H1 (cell line): ENCODE measurements around the gene SCN4A. TPM values are rescaled to one million over a fixed set of nuclear protein-coding genes. Genes with fewer than 3 reads are reported as not detected.

Source experiments
- CTCF ChIA-PET: fragments of 300-600 bp; sonication (Branson Sonifier 250); formaldehyde crosslinking; loops from one replicate; lab custom pipeline; 2021; ENCODE audit not compliant: partially characterized antibody; lab: Charles Lee
- POLR2A ChIA-PET: fragments of 300-600 bp; sonication (Branson Sonifier 250); formaldehyde crosslinking; loops from one replicate; lab custom pipeline; 2021; ENCODE audit warnings: inconsistent platforms; ENCODE audit not compliant: partially characterized antibody; lab: Charles Lee
- DNase-seq, 2 experiments: peaks; one replicate each; pipeline versions ENCODE4 v3.0.0 to v3.0.0-alpha.2; 2010 to 2022; ENCODE audit warnings: low spot score in 2 of 2, low read depth in 1 of 2, mixed read lengths in 1 of 2
- FAIRE-seq: peaks from 2 replicates; lab custom pipeline; 2011; peaks lifted over from hg19 to GRCh38; lab: Jason Lieb, UNC
- H2AFZ ChIP-seq: 2 replicates; pipeline ENCODE4 v1.8.1; 2012; ENCODE audit warnings: low read length, inconsistent platforms
- H2AK5ac ChIP-seq: 2 replicates; pipeline ENCODE4 v1.6.1; 2013; ENCODE audit warnings: low read depth, low read length
- H2BK120ac ChIP-seq: replicated peaks from 2 replicates; pipeline ENCODE3; 2013; ENCODE audit warnings: low read depth, low read length, inconsistent platforms
- H2BK12ac ChIP-seq: 2 replicates; pipeline ENCODE4 v1.6.1; 2013; ENCODE audit warnings: low read depth, low read length
- H2BK15ac ChIP-seq: 2 replicates; pipeline ENCODE4 v1.6.1; 2013; ENCODE audit warnings: low read length
- H2BK20ac ChIP-seq: 2 replicates; pipeline ENCODE4 v1.6.1; 2013; ENCODE audit warnings: low read length
- H2BK5ac ChIP-seq: 2 replicates; pipeline ENCODE4 v1.6.1; 2013; ENCODE audit warnings: low read depth, low read length
- H3K14ac ChIP-seq: 2 replicates; pipeline ENCODE4 v1.6.1; 2013; ENCODE audit warnings: inconsistent platforms; ENCODE audit not compliant: insufficient read length
- H3K18ac ChIP-seq: 2 replicates; pipeline ENCODE4 v1.6.1; 2013; ENCODE audit warnings: low read length; ENCODE audit errors: extremely low read depth
- H3K23ac ChIP-seq: 2 replicates; pipeline ENCODE4 v1.6.1; 2013; ENCODE audit warnings: inconsistent platforms; ENCODE audit not compliant: insufficient read length
- H3K23me2 ChIP-seq: 2 replicates; pipeline ENCODE4 v1.6.1; 2013; ENCODE audit warnings: low read depth, low read length
- H3K27ac ChIP-seq: 2 replicates; pipeline ENCODE4 v1.6.1; 2011; ENCODE audit warnings: low read depth, low read length, inconsistent platforms
- H3K27me3 ChIP-seq, 4 experiments: replicated peaks in 1 of 4; 1 replicate in 1 of 4; 2 replicates in 3 of 4; pipeline versions ENCODE4 v1.6.1 to v1.8.1; 2011 to 2013; ENCODE audit warnings: low read length in 3 of 4, mild to moderate bottlenecking in 3 of 4, inconsistent platforms in 2 of 4, mixed read lengths in 2 of 4, moderate library complexity in 1 of 4; ENCODE audit not compliant: control insufficient read depth in 3 of 4, insufficient read depth in 3 of 4; ENCODE audit errors: extremely low read depth in 1 of 4
- H3K36me3 ChIP-seq, 4 experiments: 2 replicates each; pipeline versions ENCODE4 v1.6.1 to v1.8.1; 2011 to 2013; ENCODE audit warnings: mild to moderate bottlenecking in 4 of 4, low read length in 3 of 4, moderate library complexity in 2 of 4, control low read depth in 1 of 4, inconsistent platforms in 1 of 4; ENCODE audit not compliant: insufficient read depth in 4 of 4, control insufficient read depth in 2 of 4
- H3K4ac ChIP-seq: replicated peaks from 2 replicates; pipeline ENCODE3; 2013; ENCODE audit warnings: low read length, low read depth, mixed read lengths, inconsistent platforms; ENCODE audit not compliant: insufficient read length
- H3K4me1 ChIP-seq, 4 experiments: replicated peaks in 1 of 4; 1 replicate in 1 of 4; 2 replicates in 3 of 4; pipeline versions ENCODE4 v1.6.1 to v1.8.1; 2011 to 2013; ENCODE audit warnings: low read length in 3 of 4, inconsistent platforms in 2 of 4, mixed read lengths in 1 of 4; ENCODE audit not compliant: insufficient read depth in 4 of 4, control insufficient read depth in 3 of 4
- H3K4me2 ChIP-seq, 2 experiments: 2 replicates each; pipeline versions ENCODE4 v1.6.1 to v1.8.1; 2011 to 2013; ENCODE audit warnings: low read depth in 2 of 2, low read length in 2 of 2, control low read depth in 1 of 2, inconsistent platforms in 1 of 2, mild to moderate bottlenecking in 1 of 2; ENCODE audit not compliant: insufficient read depth in 1 of 2
- H3K4me3 ChIP-seq, 4 experiments: fragments of 200-600, 300-600 bp in 1 of 4; sonication (generic), shearing (Covaris generic), sonication (Bioruptor Twin) in 1 of 4; 2 replicates each; pipeline versions ENCODE4 v1.5.1 to v1.8.1; 2011 to 2016; ENCODE audit warnings: low read length in 4 of 4, low read depth in 3 of 4, control low read depth in 2 of 4, inconsistent platforms in 2 of 4, mild to moderate bottlenecking in 2 of 4, mixed read lengths in 1 of 4, moderate library complexity in 1 of 4; ENCODE audit not compliant: insufficient read depth in 2 of 4; ENCODE audit errors: extremely low read depth in 1 of 4
- H3K56ac ChIP-seq: replicated peaks from 2 replicates; pipeline ENCODE3; 2013; ENCODE audit warnings: low read depth, mild to moderate bottlenecking, mixed read lengths, low read length, inconsistent platforms; ENCODE audit not compliant: insufficient read length
- H3K79me1 ChIP-seq: 2 replicates; pipeline ENCODE4 v1.6.1; 2013; ENCODE audit warnings: low read depth, low read length, control low read depth
- H3K79me2 ChIP-seq, 2 experiments: 2 replicates each; pipeline versions ENCODE4 v1.6.1 to v1.8.1; 2012 to 2013; ENCODE audit warnings: low read length in 2 of 2, mild to moderate bottlenecking in 2 of 2, inconsistent platforms in 1 of 2; ENCODE audit not compliant: insufficient read depth in 2 of 2, control insufficient read depth in 1 of 2
- H3K9ac ChIP-seq, 4 experiments: replicated peaks in 1 of 4; 1 replicate in 1 of 4; 2 replicates in 3 of 4; pipeline versions ENCODE4 v1.6.1 to v1.8.1; 2011 to 2013; ENCODE audit warnings: low read depth in 3 of 4, low read length in 3 of 4, control low read depth in 2 of 4, mild to moderate bottlenecking in 2 of 4, moderate library complexity in 2 of 4, inconsistent platforms in 1 of 4; ENCODE audit errors: extremely low read depth in 1 of 4
- H3K9me3 ChIP-seq, 2 experiments: 2 replicates each; pipeline versions ENCODE4 v1.6.1 to v1.8.1; 2012 to 2013; ENCODE audit warnings: mild to moderate bottlenecking in 2 of 2, moderate library complexity in 2 of 2, control low read depth in 1 of 2, inconsistent platforms in 1 of 2, low read depth in 1 of 2, low read length in 1 of 2, mixed read lengths in 1 of 2; ENCODE audit not compliant: insufficient read depth in 2 of 2
- H4K20me1 ChIP-seq, 2 experiments: replicated peaks in 1 of 2; 2 replicates each; pipeline versions ENCODE3 to v1.8.1; 2011 to 2013; ENCODE audit warnings: inconsistent platforms in 2 of 2, low read length in 2 of 2, mild to moderate bottlenecking in 1 of 2; ENCODE audit not compliant: insufficient read depth in 2 of 2, control insufficient read depth in 1 of 2
- H4K5ac ChIP-seq: 2 replicates; pipeline ENCODE4 v1.6.1; 2013; ENCODE audit warnings: low read length, low read depth, mixed read lengths, inconsistent platforms; ENCODE audit not compliant: insufficient read length
- H4K8ac ChIP-seq: 2 replicates; pipeline ENCODE4 v1.8.0; 2013; ENCODE audit warnings: mild to moderate bottlenecking, moderate library complexity, low read length, inconsistent platforms; ENCODE audit not compliant: insufficient read depth; ENCODE audit errors: extremely low read depth
- H4K91ac ChIP-seq: replicated peaks from 2 replicates; pipeline ENCODE3; 2013; ENCODE audit warnings: low read length, mixed read lengths, inconsistent platforms; ENCODE audit not compliant: insufficient read length
- CTCF ChIP-seq, 3 experiments: IDR thresholded peaks; 1 replicate in 2 of 3; 2 replicates in 1 of 3; pipeline versions ENCODE4 v1.5.1 to v1.6.1; 2011; ENCODE audit warnings: low read length in 3 of 3, mild to moderate bottlenecking in 3 of 3, inconsistent platforms in 2 of 3, low read depth in 1 of 3, moderate library complexity in 1 of 3; ENCODE audit not compliant: insufficient read depth in 1 of 3; ENCODE audit errors: control extremely low read depth in 1 of 3
- ZNF274 ChIP-seq: IDR thresholded peaks from 2 replicates; pipeline ENCODE4 v1.7.0; 2012; ENCODE audit warnings: low read length, borderline replicate concordance; ENCODE audit errors: extremely low read depth
- WGBS, 2 experiments: shearing (Covaris generic) in 1 of 2; methylation state at CpG; one replicate each; pipeline versions ENCODE4 v1.1.6 to v1.1.7; 2013 to 2015; ENCODE audit warnings: low lambda C conversion rate in 2 of 2, mixed read lengths in 2 of 2, inconsistent platforms in 1 of 2, low coverage in 1 of 2, missing lambda C conversion rate in 1 of 2; ENCODE audit not compliant: insufficient replicate concordance in 2 of 2, insufficient coverage in 1 of 2, insufficient read length in 1 of 2; ENCODE audit errors: extremely low coverage in 1 of 2, missing lambda C conversion rate in 1 of 2; 5-methylcytosine and 5-hydroxymethylcytosine counted together
- polyA plus RNA-seq, 7 experiments: library from polyadenylated mRNA; depleted of rRNA in 3 of 7; stranded (reverse) in 5 of 7; unstranded in 2 of 7; fragments of >200 nt in 5 of 7; fragments of 200-250 nt in 2 of 7; gene quantifications; 1 replicate in 5 of 7; 2 replicates in 1 of 7; 4 replicates in 1 of 7; pipeline versions ENCODE4 v1.2.1 to v1.2.3, GENCODE V29; 2011 to 2013; ENCODE audit warnings: missing spikeins in 2 of 7, mixed read lengths in 2 of 7
- total RNA-seq: library from RNA; stranded (reverse); fragmentation: NEBNext Ultra II Directional; extraction: Animal tissue kit (Norgen Biotek cat#: 25700); gene quantifications from 2 replicates; pipeline ENCODE4 v1.2.1, GENCODE V29; 2021

The SCN4A gene
- total and polyA plus RNA-seq, 2 of the 8 experiments (the other 6 are each of a cell fraction or from before 2014, with no cell fraction given), result 5.0 to 8.5 TPM

GRCh38 chr17:63943745-63944144 is 29.0 kb downstream of the SCN4A start:
- 88% methylated on average over 9 of the region's 9 CpGs; no CpG with 5 or more reads in 1 of the 2 experiments for WGBS, 2 experiments
- no peak for FAIRE-seq

More at GRCh38 chr17:63943745-63944144, 29.0 kb downstream of the SCN4A start:
- Histone ChIP-seq H3K79me1 (no peaks in the 10 kb centered on the region), H4K8ac (no peak overlapping the region), H2BK120ac (no peak overlapping the region), H2AFZ (no peak overlapping the region)
- peak; percentile 15 to 40 (median 33) for TF ChIP-seq CTCF (IDR thresholded peaks at IDR 0.05; ENCODE audit: control extremely low read depth in 1 of 3, insufficient read depth in 1 of 3, low read depth in 1 of 3, low read length in 3 of 3)
- no peak for TF ChIP-seq ZNF274
- TF ChIP-seq, all 59 proteins: peak for 1
- H4K20me1 ChIP-seq, result peaks cover 0 to 5% of the 10 kb centered on the region in 2 experiments
- H3K36me3 ChIP-seq, result peaks cover 0 to 21% (median 1%) of the 10 kb centered on the region in 4 experiments; a peak in 4 of 8 replicates
- H2BK12ac ChIP-seq, result no peak overlapping the region
- no peak overlapping the region for H3K56ac ChIP-seq
- H2AK5ac ChIP-seq, result no peak overlapping the region
- no peaks in the 10 kb centered on the region for H3K23me2 ChIP-seq
- no peak overlapping the region for H3K4me3 ChIP-seq
- H3K4me1 ChIP-seq, result peaks cover 0 to 4% (median 1%) of the 10 kb centered on the region in 4 experiments; a peak in 4 of 7 replicates
- H2BK15ac ChIP-seq, result no peak overlapping the region
- no peak overlapping the region for H4K91ac ChIP-seq
- no peak overlapping the region for H4K5ac ChIP-seq
- no peak overlapping the region for H3K14ac ChIP-seq
- no peak overlapping the region for H3K18ac ChIP-seq
- no peaks in the 10 kb centered on the region for H3K79me2 ChIP-seq
- no peaks in the 10 kb centered on the region for H3K9me3 ChIP-seq
- no peaks in the 10 kb centered on the region for H3K27me3 ChIP-seq
- no peak overlapping the region for H3K23ac ChIP-seq
- DNase-seq, result no peak
- H3K27ac ChIP-seq, result no peak overlapping the region
- no peak overlapping the region for H3K4ac ChIP-seq
- ChIA-PET POLR2A (interaction anchor here (0.7 to 1.9 kb wide), 2 partner anchors 10 to 25 kb away, joined by 3 to 5 read pairs; partner anchors contain the start of gene GH1), CTCF (interaction anchor here (0.7 to 6.1 kb wide), 5 partner anchors 9 to 288 kb away, joined by 3 to 64 read pairs (median 13); partner anchors contain the start of genes CSHL1 and GH1)
- no peak overlapping the region for H3K9ac ChIP-seq
- H2BK5ac ChIP-seq, result no peak overlapping the region
- no peak overlapping the region for H2BK20ac ChIP-seq
- H3K4me2 ChIP-seq, result no peak overlapping the region
